Fibroblast of lung (primary cell): ENCODE data around the gene TOMM7. TPM values are rescaled to one million over a fixed set of nuclear protein-coding genes. Genes with fewer than 3 reads are reported as not detected.

Source experiments
- DNase-seq, 2 donors: peaks; one replicate each; pipeline versions ENCODE4 v3.0.0 to v3.0.0-alpha.2; 2010; ENCODE audit warnings: low read depth in 2 of 2
- H2AFZ ChIP-seq: 2 replicates; pipeline ENCODE4 v1.5.1; 2012; ENCODE audit warnings: low read length, control low read depth, inconsistent platforms
- H3K27ac ChIP-seq: 2 replicates; pipeline ENCODE4 v1.5.1; 2011; ENCODE audit warnings: low read length, control low read depth; ENCODE audit not compliant: insufficient read depth
- H3K27me3 ChIP-seq: 2 replicates; pipeline ENCODE4 v1.5.1; 2011; ENCODE audit warnings: mild to moderate bottlenecking, low read length; ENCODE audit not compliant: control insufficient read depth, insufficient read depth
- H3K36me3 ChIP-seq: 2 replicates; pipeline ENCODE4 v1.5.1; 2011; ENCODE audit warnings: low read length; ENCODE audit not compliant: control insufficient read depth, insufficient read depth
- H3K4me1 ChIP-seq: 2 replicates; pipeline ENCODE4 v1.5.1; 2011; ENCODE audit warnings: low read length; ENCODE audit not compliant: control insufficient read depth, insufficient read depth; ENCODE audit errors: extremely low read depth
- H3K4me2 ChIP-seq: 2 replicates; pipeline ENCODE4 v1.5.1; 2011; ENCODE audit warnings: low read length, control low read depth; ENCODE audit not compliant: insufficient read depth; ENCODE audit errors: extremely low read depth
- H3K4me3 ChIP-seq, 4 experiments: fragments of 200-600 bp in 1 of 4; sonication (generic) in 1 of 4; replicated peaks in 1 of 4; 2 replicates each; pipeline ENCODE4 v1.5.1; 2011 to 2016; ENCODE audit warnings: low read length in 4 of 4, low read depth in 3 of 4, mild to moderate bottlenecking in 3 of 4, control low read depth in 2 of 4, inconsistent platforms in 1 of 4, mixed read lengths in 1 of 4; ENCODE audit not compliant: insufficient read depth in 1 of 4; ENCODE audit errors: control extremely low read depth in 1 of 4
- H3K79me2 ChIP-seq: 2 replicates; pipeline ENCODE4 v1.5.1; 2012; ENCODE audit warnings: mild to moderate bottlenecking, low read length, inconsistent platforms; ENCODE audit not compliant: control insufficient read depth, insufficient read depth
- H3K9ac ChIP-seq: 2 replicates; pipeline ENCODE4 v1.5.1; 2011; ENCODE audit warnings: mild to moderate bottlenecking, low read length, control low read depth; ENCODE audit not compliant: insufficient read depth
- H3K9me3 ChIP-seq: 2 replicates; pipeline ENCODE4 v1.5.1; 2012; ENCODE audit warnings: low read depth, low read length; ENCODE audit not compliant: control insufficient read depth, insufficient read depth
- H4K20me1 ChIP-seq: 2 replicates; pipeline ENCODE4 v1.5.1; 2011; ENCODE audit warnings: low read length; ENCODE audit not compliant: control insufficient read depth, insufficient read depth; ENCODE audit errors: extremely low read depth
- EZH2 ChIP-seq: IDR thresholded peaks from 2 replicates; pipeline ENCODE4 v1.5.1; 2012; ENCODE audit warnings: low read length, control low read depth, mild to moderate bottlenecking; ENCODE audit errors: missing control alignments
- polyA plus RNA-seq, 2 donors: library from polyadenylated mRNA; depleted of rRNA in 1 of 2; stranded (reverse) in 1 of 2; unstranded in 1 of 2; fragments of >200 nt; gene quantifications; 2 replicates each; pipeline ENCODE4 v1.2.1, GENCODE V29; 2011 to 2012; ENCODE audit warnings: missing spikeins in 1 of 2
- total RNA-seq: library from RNA; depleted of rRNA; stranded (reverse); fragments of >200 nt; gene quantifications from 2 replicates; pipeline ENCODE4 v1.2.1, GENCODE V29; 2014
- TF ChIP-seq, protein P1 (sequence below), 2 donors: IDR thresholded peaks in 1 of 2; conservative IDR thresholded peaks in 1 of 2; 1 replicate in 1 of 2; 2 replicates in 1 of 2; pipeline ENCODE4 v1.5.1; 2011 to 2012; ENCODE audit warnings: low read length in 2 of 2, control low read depth in 1 of 2, inconsistent platforms in 1 of 2, low read depth in 1 of 2, mild to moderate bottlenecking in 1 of 2

Gene TOMM7
- total and polyA plus RNA-seq, 2 donors (not counting 1 experiment from before 2014, with no cell fraction given), result 239 to 275 TPM

DNA sequence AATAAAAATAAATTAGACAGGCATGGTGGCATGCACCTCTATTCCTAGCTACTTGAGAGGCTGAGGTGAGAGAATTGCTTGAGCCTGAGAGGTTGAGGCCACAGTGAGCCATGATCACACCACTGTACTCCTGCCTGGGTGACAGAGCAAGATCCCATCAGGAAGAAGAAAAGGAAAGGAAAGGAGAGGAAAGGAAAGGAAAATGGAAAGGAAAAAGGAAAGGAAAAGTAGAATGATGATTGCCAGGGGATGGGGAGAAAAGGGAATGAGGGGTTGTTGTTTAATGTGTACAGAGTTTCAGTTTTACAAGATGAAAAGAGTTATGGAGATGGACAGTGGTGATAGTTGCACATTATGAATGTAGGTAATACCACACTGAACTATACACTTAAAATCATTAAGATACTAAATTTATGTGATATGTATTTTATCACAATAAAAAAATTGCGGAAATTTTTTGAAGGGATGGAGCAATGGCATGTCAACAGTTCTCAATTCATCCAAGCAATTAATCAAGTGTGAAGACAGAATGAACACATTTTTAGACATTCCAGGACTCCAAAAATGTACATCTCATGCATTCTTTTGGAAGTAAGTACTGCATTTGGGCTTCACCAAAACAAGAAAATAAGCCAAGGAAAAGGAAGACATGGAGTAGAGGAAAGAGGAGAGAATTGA is 51.3 kb downstream of the TOMM7 start:
- no peak overlapping the region for H2AFZ ChIP-seq
- no peak overlapping the region for H3K9ac ChIP-seq
- H3K27ac ChIP-seq, result no peak overlapping the region

DNA sequence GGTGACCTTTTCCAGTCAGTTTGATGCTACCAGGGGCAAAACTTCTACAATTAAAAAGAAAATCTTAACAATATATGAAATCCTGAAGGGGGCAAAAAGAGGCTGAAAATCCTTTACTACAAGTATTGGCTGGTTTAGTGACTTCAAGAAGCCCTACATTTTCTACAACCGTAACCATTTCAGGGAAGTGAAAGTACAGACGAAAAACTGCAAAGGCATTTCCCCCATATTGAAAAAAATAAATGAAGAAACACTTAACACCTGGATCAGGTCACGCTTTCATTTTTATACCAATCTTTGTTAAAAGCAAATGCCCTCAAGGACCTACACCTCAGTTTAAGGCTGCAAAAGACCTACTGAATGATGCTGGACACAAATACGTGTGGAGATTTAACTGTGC is 57.0 kb downstream of the TOMM7 start:
- Histone ChIP-seq H3K4me2 (no peak overlapping the region), H3K9ac (no peak overlapping the region), H3K9me3 (no peaks in the 10 kb centered on the region), H2AFZ (no peak overlapping the region), H3K79me2 (no peaks in the 10 kb centered on the region), H3K4me1 (peaks cover 4% of the 10 kb centered on the region), H3K4me3 (no peak overlapping the region), H4K20me1 (no peaks in the 10 kb centered on the region), H3K27ac (no peak overlapping the region), H3K36me3 (no peaks in the 10 kb centered on the region), H3K27me3 (no peaks in the 10 kb centered on the region)
- TF ChIP-seq EZH2, result no peak
- TF ChIP-seq, protein P1, sequence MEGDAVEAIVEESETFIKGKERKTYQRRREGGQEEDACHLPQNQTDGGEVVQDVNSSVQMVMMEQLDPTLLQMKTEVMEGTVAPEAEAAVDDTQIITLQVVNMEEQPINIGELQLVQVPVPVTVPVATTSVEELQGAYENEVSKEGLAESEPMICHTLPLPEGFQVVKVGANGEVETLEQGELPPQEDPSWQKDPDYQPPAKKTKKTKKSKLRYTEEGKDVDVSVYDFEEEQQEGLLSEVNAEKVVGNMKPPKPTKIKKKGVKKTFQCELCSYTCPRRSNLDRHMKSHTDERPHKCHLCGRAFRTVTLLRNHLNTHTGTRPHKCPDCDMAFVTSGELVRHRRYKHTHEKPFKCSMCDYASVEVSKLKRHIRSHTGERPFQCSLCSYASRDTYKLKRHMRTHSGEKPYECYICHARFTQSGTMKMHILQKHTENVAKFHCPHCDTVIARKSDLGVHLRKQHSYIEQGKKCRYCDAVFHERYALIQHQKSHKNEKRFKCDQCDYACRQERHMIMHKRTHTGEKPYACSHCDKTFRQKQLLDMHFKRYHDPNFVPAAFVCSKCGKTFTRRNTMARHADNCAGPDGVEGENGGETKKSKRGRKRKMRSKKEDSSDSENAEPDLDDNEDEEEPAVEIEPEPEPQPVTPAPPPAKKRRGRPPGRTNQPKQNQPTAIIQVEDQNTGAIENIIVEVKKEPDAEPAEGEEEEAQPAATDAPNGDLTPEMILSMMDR (conservative IDR thresholded peaks at IDR 0.05 in 1 of 2, IDR thresholded peaks at IDR 0.05 in 1 of 2; ENCODE audit: low read depth in 1 of 2, low read length in 2 of 2), result no peak
- no peak for DNase-seq

More for the DNA sequence above, 51.3 kb downstream of the TOMM7 start:
- Histone ChIP-seq H3K4me3 (no peak overlapping the region), H3K9me3 (no peaks in the 10 kb centered on the region), H3K36me3 (no peaks in the 10 kb centered on the region), H3K4me1 (no peaks in the 10 kb centered on the region), H3K79me2 (no peaks in the 10 kb centered on the region), H3K4me2 (no peak overlapping the region), H3K27me3 (no peaks in the 10 kb centered on the region), H4K20me1 (no peaks in the 10 kb centered on the region)
- no peak for DNase-seq
- TF ChIP-seq, protein P1 (conservative IDR thresholded peaks at IDR 0.05 in 1 of 2, IDR thresholded peaks at IDR 0.05 in 1 of 2; ENCODE audit: low read depth in 1 of 2, low read length in 2 of 2), result no peak
- no peak for TF ChIP-seq EZH2

Other genes with a start within 250 kb of the TOMM7 start
- gene IL6, start 95.6 kb downstream of the TOMM7 start, total RNA-seq, result 22.1 and 33.7 TPM in 2 replicates
- gene IL6, start 95.6 kb downstream of the TOMM7 start, polyA plus RNA-seq, result 20.2 and 32.1 TPM in 2 replicates
- gene HYCC1, start 191.3 kb upstream of the TOMM7 start, total RNA-seq, result 168 and 197 TPM in 2 replicates
- 211 and 215 TPM in 2 replicates for gene HYCC1, start 191.3 kb upstream of the TOMM7 start, polyA plus RNA-seq